Type B pancreatic cell (in vitro differentiated cells): ENCODE measurements around the gene UNC5C. TPM values are rescaled to one million over a fixed set of nuclear protein-coding genes. Genes with fewer than 3 reads are reported as not detected.

ENCODE experiments used
- DNase-seq: peaks from one replicate; pipeline ENCODE4 v3.0.0; 2021; ENCODE audit warnings: mixed read lengths; ENCODE audit not compliant: unreplicated experiment; ENCODE audit errors: extremely low spot score
- H3K27ac Mint-ChIP-seq: 2 replicates; pipeline ENCODE4 v1.8.0; 2021; ENCODE audit warnings: mild to moderate bottlenecking, mixed read lengths
- H3K27me3 Mint-ChIP-seq: 2 replicates; pipeline ENCODE4 v1.8.0; 2021; ENCODE audit warnings: mixed read lengths
- H3K36me3 Mint-ChIP-seq: 2 replicates; pipeline ENCODE4 v1.8.0; 2021; ENCODE audit warnings: mixed read lengths
- H3K4me1 Mint-ChIP-seq: one replicate; pipeline ENCODE4 v1.8.0; 2021; ENCODE audit warnings: mixed read lengths; ENCODE audit not compliant: unreplicated experiment
- H3K4me3 Mint-ChIP-seq: 2 replicates; pipeline ENCODE4 v1.8.0; 2021; ENCODE audit warnings: mild to moderate bottlenecking, mixed read lengths
- H3K9me3 Mint-ChIP-seq: 2 replicates; pipeline ENCODE4 v1.8.0; 2021; ENCODE audit warnings: mixed read lengths
- CTCF ChIP-seq: fragments of 200-600 bp; sonication (generic); conservative IDR thresholded peaks from 2 replicates; pipeline ENCODE4 v1.5.0; 2021; ENCODE audit warnings: antibody characterized with exemption, mild to moderate bottlenecking
- total RNA-seq: library from RNA; stranded (reverse); gene quantifications from 2 replicates; pipeline ENCODE4 v1.2.1, GENCODE V29; 2021; ENCODE audit warnings: low replicate concordance

Gene UNC5C
- total RNA-seq, 1 donor from 2014 or later: 95.0 TPM

- no peak for TF ChIP-seq CTCF
- Mint-ChIP-seq H3K4me3 (no peak overlapping the region), H3K27me3 (no peaks in the 10 kb centered on the region), H3K4me1 (peaks cover 54% of the 10 kb centered on the region), H3K36me3 (peaks cover 19% of the 10 kb centered on the region), H3K27ac (no peak overlapping the region), H3K9me3 (peaks cover 4% of the 10 kb centered on the region)
- no peak for DNase-seq
These were observed 20.3 kb downstream of the UNC5C start for GRCh38 chr4:95528388-95528948.

GRCh38 chr4:95526075-95526474, 22.7 kb downstream of the UNC5C start:
- Mint-ChIP-seq H3K9me3 (no peaks in the 10 kb centered on the region), H3K4me1 (peaks cover 45% of the 10 kb centered on the region), H3K4me3 (no peak overlapping the region), H3K36me3 (peaks cover 18% of the 10 kb centered on the region), H3K27ac (no peak overlapping the region), H3K27me3 (peaks cover 3% of the 10 kb centered on the region)
- DNase-seq: no peak
- no peak for TF ChIP-seq CTCF

GRCh38 chr4:95524729-95525128, 24.0 kb downstream of the UNC5C start:
- Mint-ChIP-seq H3K27ac (peak overlapping the region; percentile 58), H3K9me3 (no peaks in the 10 kb centered on the region), H3K4me1 (peaks cover 35% of the 10 kb centered on the region), H3K36me3 (peaks cover 21% of the 10 kb centered on the region), H3K4me3 (peak overlapping the region; percentile 53), H3K27me3 (peaks cover 3% of the 10 kb centered on the region)
- no peak for TF ChIP-seq CTCF
- no peak for DNase-seq

- Mint-ChIP-seq H3K36me3 (peaks cover 26% of the 10 kb centered on the region), H3K9me3 (no peaks in the 10 kb centered on the region), H3K4me3 (peak overlapping the region; percentile 53), H3K4me1 (peaks cover 38% of the 10 kb centered on the region), H3K27me3 (peaks cover 3% of the 10 kb centered on the region), H3K27ac (peak overlapping the region; percentile 58)
- TF ChIP-seq CTCF: no peak
- no peak for DNase-seq
These were observed 24.6 kb downstream of the UNC5C start for GRCh38 chr4:95524184-95524583.

GRCh38 chr4:95522682-95523530, 25.9 kb downstream of the UNC5C start:
- Mint-ChIP-seq H3K9me3 (no peaks in the 10 kb centered on the region), H3K4me1 (peaks cover 30% of the 10 kb centered on the region), H3K27ac (no peak overlapping the region)

More at GRCh38 chr4:95522682-95523530, 25.9 kb downstream of the UNC5C start:
- H3K27me3 Mint-ChIP-seq: peaks cover 3% of the 10 kb centered on the region
- H3K36me3 Mint-ChIP-seq: peaks cover 30% of the 10 kb centered on the region
- H3K4me3 Mint-ChIP-seq: no peak overlapping the region
- no peak for DNase-seq
- no peak for TF ChIP-seq CTCF
